Suppressor macrophage treated with lipopolysaccharide for 1 hour (primary cell): ENCODE measurements around the gene HOXA10.

ENCODE experiments used
- DNase-seq, 3 donors: peaks; one replicate each; pipeline ENCODE4 v3.0.0-alpha.2; 2020 to 2022

The HOXA10 gene

GRCh38 chr7:27203365-27203953 is 29.3 kb upstream of the HOXA10 start:
- no peak for DNase-seq

DNA sequence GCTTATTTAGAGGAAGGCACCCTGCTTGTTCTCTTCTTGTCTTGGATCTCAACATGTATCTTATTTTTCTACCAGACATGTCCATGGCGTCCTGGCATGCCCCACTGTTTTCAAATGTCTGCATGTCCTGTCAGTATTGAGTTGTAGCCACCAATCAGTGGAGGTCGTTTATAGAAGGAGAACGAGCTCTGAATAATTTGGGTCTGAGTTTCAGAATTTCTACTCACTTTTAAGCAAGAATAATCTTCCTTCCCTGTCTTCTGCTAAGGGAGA is 28.7 kb upstream of the HOXA10 start:
- no peak for DNase-seq

- DNase-seq: no peak
These were observed 28.1 kb upstream of the HOXA10 start for GRCh38 chr7:27202018-27202861.

GRCh38 chr7:27201580-27202017 is 27.5 kb upstream of the HOXA10 start:
- DNase-seq: no peak

DNA sequence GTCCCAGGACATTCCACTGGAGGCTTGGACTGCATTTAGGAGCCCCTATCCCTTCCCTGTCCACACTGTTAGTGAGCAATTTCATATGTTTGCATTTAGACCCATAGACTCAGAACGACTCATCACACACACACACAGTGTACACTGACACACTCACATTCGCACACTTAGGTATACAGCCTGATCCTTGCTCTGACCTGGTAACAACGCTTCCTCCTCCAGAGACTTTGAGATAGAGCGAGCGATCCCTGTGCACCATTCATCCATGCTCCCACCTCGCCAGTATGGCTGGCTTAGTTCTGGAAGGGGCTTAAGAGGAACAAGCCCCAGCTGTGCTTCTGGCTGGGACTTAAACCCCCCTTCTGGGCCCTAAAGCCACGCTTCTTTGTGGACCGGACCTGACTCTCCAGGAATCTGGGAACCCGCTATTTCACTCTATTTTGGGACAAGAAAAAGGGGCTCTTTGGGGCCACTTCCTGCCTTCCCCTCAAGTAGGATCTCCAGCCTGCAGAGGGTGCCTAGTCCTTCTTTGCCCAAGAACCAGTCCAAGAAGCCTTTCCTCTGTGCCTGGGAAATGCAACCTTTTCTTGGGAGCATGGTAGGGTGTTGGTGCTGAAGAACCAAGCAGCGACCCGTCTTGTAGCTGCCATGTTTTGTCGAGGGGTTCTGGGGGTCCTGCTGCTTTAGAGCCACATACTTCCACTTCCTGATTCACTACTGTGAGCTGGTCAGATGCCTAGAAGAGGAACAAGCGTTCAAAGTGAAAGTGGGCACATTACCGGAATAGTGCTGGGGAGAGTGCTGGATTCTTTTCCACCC is 26.9 kb upstream of the HOXA10 start:
- peak; percentile 70 to 79 (median 74) for DNase-seq

DNA sequence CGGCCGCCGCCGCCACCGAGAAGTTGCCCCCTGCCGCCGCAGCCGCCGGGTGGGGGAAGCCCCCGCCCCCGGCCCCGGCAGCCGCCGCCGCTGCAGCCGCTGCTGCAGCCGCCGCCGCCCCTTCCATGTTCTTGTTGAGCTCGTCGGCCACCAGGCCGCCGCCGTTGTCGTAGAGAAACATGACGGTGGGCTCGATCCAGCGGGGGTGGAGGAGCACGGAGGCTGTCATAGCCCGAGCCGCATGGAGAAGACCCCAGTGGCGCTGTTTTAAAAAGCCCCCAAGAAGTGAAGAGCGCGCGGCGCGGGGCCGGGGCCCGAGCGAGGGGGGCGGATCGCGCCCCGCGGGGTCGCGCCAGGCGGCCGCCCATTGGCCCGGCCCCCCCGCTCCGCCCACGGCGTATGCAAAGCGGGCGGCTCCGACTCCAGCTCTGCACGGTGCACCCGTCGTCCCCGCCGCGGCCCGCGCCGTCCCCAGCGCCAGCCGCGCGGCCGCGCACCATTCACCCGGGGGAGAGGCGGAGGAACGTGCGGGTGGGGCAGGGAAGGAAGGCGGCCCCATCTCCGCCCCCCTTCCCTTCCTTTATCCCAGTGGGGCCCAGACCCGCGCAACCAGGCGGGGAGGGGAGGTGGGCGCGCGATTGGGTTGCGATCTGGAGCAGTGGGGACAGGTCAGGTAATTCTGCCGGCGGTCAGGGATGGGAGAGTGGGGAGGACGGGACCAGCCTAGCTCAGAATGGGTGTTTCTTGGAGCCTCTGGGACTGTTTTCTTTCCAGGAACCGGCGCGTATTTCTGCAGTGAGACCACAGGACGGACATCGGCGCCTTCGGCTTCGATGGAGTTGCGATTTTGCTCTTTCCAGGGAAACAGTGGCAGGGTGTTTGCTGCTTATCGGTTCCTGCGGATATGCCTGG is 26.0 kb upstream of the HOXA10 start, which contains the start of gene HOXA13:
HOXA13 (minus strand) TSS at position 243 of the 912 bp plus-strand sequence; CDS start at position 229, 14 bp downstream.
- peak in 1 of 3 donors; percentile 56 for DNase-seq

DNA sequence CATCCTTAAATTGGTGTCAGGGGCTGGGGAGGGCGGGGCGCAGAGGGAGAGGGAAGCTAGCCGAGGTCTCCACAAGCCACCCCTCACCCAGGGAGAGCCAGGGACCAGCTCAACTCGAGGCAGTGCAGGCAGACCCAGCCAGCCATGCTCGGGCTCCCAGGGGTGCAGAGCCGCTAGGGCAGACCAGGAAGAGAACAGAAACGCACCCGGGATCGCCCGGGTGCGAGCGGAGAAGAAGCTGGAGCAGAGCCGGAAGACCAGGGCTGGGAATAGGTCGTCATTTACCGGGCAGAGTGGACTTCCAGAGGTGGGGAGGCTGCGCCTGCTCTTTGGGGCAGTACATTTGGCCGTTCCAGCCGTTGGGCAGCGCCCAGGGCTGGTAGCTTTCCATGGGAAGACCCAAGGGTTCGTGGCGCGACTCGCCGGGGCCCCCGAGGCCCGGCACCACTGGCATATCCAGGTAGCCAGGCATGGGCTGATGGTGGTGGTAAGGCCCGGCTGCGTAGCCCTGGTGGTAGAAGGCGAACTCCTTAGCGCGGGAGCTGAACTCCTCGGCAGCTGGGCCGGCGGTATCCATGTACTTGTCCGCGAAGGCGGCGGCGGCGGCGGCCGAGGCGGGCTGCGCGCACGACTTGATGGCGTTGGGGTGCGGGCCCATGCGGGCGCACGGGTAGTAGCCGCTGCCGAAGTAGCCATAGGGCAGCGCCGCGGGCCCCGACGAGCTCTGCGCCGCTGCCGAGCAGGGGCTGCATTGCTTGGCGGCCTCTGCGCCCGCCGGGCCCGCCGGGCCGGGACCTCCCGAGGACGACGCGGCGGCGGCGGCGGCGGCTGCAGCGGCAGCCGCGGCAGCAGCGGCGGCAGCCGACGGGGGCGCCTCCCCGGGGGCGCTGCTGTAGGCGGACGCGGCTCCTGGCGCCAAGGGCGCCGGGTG is 25.0 kb upstream of the HOXA10 start:
- DNase-seq: peak in 1 of 3 donors; percentile 51

GRCh38 chr7:27198138-27198841 is 24.2 kb upstream of the HOXA10 start:
- peak in 1 of 3 donors; percentile 37 for DNase-seq

DNA sequence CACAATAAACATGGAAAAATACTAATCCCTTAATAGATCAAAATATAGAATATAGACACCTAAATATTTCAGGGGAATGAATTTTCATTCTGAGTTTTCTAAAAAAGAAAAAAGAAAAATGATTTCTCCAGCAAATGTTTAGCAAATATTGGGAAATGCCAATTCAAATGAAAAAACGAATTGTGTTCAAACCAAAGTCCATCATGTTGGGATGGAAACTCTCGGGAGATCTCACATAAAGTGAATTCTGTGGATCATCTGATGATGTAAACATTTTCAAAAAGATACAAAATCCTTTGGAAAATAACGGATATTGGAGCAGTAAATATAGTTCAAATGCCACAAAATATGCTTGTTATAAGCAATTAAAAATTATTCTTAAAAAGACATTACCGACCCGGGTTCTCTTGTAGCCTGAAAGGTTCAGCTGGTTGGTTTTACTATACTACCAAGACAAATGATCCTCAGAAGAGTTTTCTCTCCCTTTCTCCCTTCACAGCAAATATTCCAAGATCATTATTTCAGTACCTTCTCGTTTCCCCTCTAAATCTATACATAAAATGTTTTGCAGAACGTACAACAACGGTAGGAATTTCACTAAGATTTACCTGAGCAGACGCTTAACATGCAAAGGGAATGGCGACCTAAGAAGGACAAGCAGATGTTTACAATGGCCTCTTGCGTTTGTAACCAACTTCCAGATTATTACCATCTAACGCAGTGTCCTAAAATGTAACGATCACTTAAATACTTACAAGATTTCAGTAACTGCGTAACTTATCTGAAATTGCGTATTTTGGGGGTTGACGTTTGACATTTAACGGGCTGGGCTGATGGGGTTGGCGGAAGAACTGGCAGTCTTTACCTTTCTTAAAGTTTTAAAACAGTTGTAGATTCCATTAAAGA is 23.3 kb upstream of the HOXA10 start:
- DNase-seq: no peak

- peak; percentile 83 to 90 (median 89) for DNase-seq
These were observed 22.2 kb upstream of the HOXA10 start for GRCh38 chr7:27196287-27196767.

DNA sequence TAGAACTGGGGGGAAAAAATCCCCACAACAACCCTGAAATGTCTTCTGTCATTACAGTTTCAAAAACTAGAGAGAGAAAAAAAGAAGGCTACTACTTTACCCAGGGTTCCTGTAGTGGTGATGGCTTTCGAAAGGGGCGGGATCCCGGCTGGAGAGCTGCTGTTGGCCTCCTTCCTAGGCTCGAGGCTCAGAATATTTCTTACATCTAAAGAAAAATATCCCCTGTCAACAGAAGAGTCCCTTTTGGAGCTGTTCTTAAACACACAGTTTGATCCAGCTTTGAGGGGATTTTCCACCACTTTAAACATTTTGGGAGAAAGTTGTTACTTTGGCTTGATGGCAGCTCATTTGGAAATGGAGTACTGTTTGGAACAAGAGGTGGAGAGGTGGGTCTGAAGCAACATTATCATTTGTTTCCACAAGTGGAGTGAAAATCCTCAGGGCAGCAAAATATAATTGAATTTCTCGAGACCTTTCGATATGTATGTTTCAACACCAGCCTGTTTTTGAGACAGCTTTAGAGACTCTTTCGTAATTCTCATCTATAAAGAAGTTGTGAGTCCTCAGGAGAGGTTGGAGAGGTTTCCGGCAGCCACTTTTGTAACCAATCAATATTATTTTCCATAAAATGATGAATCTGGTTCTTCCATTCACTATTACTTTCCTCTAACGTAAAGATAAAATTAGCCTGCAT is 20.7 kb upstream of the HOXA10 start:
- DNase-seq: no peak

DNA sequence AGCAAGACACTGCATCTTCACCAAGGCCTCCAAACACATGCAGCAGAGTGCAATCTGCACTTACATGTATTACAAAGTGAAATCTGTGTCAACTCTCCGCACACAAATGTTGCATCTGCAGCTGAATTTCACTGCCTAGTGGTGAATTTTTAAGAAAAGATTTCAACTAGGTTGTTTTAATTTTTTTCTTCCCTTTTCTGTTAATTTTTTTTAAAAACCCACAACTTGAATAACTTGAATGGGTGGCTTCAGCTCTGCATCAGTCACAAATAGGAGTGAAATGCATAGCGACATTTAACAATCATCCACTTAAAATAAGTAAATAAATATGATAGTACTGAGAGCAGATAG is 19.9 kb upstream of the HOXA10 start:
- DNase-seq: no peak

- DNase-seq: no peak
These were observed 19.3 kb upstream of the HOXA10 start for GRCh38 chr7:27193335-27194001.

DNA sequence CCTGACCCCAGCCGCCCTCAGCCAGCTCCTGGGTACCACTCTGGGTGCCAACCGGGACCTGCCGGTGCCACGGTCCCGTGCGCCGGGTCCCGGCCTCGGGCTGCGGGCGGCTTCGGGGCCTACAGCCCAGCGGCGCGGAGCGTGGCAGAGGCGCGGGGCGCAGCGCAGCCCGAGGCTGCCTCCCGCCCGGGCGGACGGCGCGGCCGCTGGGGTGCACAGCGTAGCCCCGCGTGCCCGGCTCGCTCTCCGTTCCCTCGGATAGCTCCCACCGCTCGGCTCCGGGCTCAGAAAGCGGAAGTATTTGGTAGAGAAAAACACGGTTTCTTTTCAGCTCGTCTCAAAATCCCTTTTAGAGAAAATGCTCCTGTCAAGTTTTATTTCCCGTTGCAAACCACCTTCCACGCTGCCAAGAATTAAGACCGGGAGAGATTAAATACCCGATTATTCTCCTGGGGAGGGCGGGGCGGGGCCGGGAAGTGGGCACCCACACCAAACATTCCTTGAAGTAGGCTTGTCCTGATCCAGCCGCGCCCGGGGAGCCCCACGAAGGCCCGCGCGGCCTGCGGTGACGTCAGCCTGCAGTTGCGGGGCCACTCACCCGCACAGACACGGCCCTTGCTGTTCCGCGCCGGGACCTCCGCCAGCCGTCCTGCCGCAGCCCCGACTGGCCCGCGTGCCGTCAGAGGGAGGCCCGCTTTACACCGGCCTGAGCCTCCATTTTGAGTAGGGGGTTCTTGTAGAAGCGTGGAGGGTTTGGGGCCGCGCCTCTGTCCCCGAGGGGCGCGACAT is 18.6 kb upstream of the HOXA10 start:
- peak; percentile 73 to 85 (median 77) for DNase-seq

- peak in 1 of 3 donors; percentile 27 for DNase-seq
These were observed 17.9 kb upstream of the HOXA10 start for GRCh38 chr7:27191833-27192545.

GRCh38 chr7:27191161-27191731 is 17.1 kb upstream of the HOXA10 start:
- no peak for DNase-seq
